Midbrain (tissue), 1 donor: ENCODE data around the gene VDAC1.
A peak's percentile ranks its signal among the peaks of the same experiment; 100 is the strongest.
"Not testable (repeated sequence)": the region's sequence is repeated elsewhere in the genome, so short reads cannot be mapped to it uniquely, and the experiment has no call there.

Experiments used
- DNase-seq: peaks from one replicate; lab custom pipeline; 2025; lab: John Stamatoyannopoulos, UW

VDAC1 gene

GRCh38 chr5:134004626-134005416, at the start of gene VDAC1:
Gene VDAC1 (minus strand): TSS chr5:134004975. CDS start chr5:133993012, 11,963 bp downstream.
- DNase-seq, result peak; percentile 89

GRCh38 chr5:134053840-134054338, 49.1 kb upstream of the VDAC1 start:
- no peak for DNase-seq

GRCh38 chr5:134053314-134053839, 48.6 kb upstream of the VDAC1 start:
- no peak for DNase-seq

GRCh38 chr5:134051305-134051704, 46.5 kb upstream of the VDAC1 start:
- no peak for DNase-seq

DNA sequence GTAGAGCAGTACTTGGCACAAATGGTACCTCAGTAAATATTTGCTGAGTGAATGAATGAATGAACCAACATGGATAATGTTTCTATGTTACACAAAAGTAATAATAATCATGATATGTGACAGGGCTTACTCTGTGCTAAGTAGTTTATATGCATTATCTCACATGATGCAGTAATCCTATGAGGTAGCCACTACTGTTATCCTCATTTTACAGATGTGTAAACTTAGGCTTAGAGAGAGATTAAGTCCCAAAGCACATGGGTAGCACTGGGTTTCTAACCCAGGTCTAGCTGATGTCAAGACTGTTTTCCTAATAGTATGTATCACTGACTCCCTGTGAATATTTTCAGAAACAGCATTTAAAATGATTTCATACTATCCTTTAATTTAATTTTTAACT, 44.1 kb upstream of the VDAC1 start:
- no peak for DNase-seq

DNA sequence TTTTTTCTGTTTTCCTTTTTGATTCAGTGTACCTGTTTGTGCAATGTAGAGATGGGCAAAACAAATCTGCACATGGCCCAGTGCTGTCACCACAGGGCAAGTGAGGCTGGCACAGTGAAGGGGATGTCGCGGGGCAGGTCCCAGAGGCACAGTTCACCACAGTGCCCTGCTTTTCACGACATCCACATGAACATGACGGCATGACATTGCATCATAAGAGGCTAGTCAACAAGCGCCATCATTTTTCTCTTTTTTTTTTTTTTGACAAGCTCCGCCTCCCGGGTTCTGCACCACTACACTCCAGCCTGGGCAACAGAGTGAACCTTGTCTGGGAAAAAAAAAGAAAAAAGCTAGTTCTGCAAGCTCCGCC, 42.9 kb upstream of the VDAC1 start:
- DNase-seq, result no peak

DNA sequence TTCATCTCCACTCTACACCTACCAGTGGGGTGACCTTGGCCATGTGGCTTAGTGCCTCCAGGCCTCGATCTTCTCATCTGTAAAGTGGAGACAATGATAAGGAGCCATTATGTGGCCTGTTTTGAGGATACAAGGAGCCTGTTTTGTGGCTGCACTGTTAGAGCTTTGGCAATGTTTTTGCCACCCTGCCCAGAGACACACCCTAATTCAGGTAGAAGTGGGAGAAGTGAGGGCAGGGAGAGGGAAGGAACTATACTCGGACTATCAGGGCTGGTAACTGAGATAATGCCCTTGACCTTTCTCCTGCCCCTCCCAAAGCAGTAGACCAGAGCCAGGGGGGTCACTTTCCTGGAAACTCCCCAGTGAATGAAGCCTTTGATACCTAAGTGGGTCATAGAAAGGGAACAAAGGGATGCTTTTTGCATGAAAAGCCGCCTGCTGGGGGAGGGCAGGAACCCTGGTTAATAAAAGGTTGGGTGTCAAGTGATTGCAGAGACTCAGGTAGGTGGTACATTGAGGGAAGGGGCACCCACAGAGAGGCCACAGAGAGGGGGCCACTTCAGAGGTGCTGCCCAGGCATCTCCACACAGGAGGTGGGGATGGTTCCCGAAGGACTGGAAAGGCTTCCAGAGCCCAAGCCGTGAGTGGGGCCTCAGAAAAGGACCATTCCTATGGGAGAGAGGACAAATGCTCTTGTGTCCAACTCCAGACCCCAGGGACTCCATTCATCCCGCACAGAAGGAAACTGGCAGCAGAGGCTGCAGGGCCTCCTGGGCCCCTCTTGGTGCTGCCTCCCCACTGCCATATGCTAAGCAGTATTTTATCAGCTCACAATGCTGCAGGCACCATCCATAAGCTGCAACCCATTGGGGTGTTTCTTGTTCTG, 42.3 kb upstream of the VDAC1 start:
- no peak for DNase-seq

DNA sequence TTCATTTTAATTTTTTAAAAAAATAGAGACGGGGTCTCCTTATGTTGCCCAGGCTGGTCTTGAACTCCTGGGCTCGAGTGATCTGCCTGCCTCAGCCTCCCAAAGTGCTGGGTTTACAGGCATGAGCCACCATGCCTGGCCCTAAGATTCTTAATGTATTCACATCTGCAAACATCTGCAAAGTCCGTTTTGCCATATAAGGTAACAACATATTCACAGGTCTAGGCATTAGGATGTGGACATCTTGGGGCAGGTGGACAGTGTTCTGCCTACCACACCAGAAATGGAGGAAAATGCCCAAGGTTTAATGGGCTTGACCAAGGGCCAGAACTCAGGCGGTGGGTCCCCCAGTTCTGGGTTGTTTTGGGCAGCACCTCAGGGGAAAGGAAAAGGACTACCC, 41.6 kb upstream of the VDAC1 start:
- no peak for DNase-seq

DNA sequence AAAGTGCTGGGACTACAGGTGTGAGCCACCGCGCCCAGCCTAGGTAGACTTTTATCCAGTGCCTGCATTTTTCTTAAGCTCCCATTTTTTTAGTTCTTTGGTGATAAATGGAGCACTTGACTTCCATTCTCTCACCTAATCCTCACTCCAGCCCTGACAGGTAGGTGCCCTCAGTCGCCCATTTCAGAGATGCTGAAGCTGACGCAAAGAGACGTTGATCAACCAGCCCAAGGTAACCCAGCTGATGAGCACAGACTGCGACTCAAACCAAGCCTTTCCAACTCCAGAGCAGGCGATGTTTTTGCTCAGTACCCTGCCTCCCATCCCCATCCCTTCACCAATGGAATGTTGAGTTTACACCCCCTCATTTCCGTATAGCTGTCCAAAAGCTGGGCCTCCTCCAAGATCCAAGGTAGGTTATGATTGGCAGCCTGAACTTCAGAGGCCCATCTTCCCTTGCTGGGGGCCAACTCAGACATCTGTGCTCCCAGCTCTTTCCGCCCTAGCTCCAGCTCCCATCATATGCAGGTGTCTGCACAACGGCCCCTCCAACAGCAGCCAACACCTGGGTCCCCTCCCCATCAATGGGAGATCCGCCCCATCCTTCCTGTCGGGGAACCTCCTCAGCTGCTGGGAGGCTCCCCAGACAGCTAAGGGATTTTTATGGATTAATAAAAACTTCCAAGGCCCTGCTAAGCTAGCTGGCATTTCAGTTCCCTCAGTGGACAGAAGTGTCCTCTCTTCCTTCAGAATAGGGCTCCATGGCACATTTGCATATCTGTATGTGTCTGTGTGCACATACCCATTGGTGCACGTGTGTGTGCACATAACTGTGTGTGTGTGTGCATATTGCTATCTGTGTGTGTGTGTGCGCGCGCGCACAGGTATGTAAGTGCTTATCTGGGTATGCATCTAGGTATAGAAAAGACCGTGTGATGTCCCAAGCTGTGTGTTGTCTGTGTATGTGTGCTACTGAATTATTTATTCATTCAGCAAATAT, 39.3 kb upstream of the VDAC1 start:
- DNase-seq, result no peak

- DNase-seq, result no peak
Observed at GRCh38 chr5:134041570-134042411, 37.0 kb upstream of the VDAC1 start.

- no peak for DNase-seq
Observed at GRCh38 chr5:134038138-134038537, 33.4 kb upstream of the VDAC1 start.

GRCh38 chr5:134037160-134037559, 32.4 kb upstream of the VDAC1 start:
- no peak for DNase-seq

DNA sequence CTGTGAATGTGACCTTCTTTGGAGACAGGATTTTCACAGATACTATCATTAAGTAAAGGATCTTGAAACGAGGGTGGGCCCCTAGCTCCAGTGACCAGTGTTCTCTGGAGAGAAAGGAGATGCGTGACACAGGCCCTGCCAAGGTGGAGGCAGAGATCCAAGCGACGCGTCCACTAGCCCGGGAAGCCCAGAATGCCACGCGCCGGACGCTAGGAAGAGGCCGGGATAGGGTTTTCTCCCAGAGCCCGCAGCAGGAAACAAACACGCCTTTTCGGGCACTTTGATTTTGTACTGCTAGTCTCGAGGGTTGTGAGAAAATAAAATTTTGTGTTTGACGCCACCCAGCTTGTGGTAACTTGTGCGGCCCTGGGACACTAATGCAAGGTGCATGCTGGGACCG, 29.6 kb upstream of the VDAC1 start:
- DNase-seq, result no peak

DNA sequence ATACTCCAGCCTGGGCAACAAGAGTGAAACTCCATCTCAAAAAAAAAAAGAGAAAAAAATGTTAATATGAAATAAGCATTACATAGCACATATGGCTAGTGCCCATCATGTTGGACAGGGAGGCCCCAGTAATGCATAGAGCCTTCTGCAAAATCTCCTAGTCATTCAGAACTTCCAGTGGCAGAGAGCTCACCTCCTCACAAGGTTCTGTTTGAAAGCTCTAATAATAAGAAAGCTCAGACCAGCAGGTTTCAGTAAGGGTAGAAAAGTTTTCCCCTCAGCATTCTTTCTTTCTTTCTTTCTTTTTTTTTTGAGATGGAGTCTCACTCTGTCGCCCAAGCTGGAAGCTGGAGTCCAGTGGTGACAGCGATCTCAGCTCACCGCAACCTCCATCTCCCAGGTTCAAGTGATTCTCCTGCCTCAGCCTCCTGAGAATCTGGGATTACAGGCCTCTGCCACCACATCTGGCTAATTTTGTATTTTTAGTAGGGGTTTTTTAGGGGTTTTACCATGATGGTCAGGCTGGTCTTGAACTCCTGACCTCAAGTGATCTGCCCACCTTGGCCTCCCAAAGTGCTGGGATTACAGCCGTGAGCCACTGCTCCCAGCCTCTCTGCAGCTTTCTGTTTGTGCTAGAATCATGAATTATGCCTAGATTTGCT, 25.7 kb upstream of the VDAC1 start:
- DNase-seq, result not testable (repeated sequence)

GRCh38 chr5:134029156-134029555, 24.4 kb upstream of the VDAC1 start:
- no peak for DNase-seq

GRCh38 chr5:134028496-134028895, 23.7 kb upstream of the VDAC1 start:
- DNase-seq, result no peak

- no peak for DNase-seq
Observed at GRCh38 chr5:134027288-134027615, 22.5 kb upstream of the VDAC1 start.

- no peak for DNase-seq
Observed at GRCh38 chr5:134026521-134027287, 21.9 kb upstream of the VDAC1 start.

DNA sequence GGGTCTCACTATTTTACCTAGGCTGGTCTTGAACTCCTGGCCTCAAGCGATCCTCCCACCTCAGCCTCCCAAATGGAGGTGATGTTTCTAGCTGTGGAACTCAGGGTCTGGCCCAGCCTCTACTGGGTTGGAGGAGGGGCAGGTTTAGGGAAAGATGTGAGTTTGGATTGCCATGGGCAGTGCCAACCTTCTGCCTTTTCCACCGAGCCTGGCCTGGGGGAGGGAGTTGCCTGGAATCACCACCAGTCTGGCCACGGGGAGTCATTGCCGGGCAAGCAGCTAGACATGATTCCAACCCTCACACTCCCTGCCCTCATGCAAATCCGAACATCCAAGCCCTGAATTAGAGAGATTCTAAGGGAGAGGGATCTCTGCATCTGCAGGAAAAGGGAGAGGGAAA, 21.0 kb upstream of the VDAC1 start:
- DNase-seq, result no peak
